OCI-LY7 (cell line): ENCODE results near the gene PDIA4. TPM values are rescaled to one million over a fixed set of nuclear protein-coding genes. Genes with fewer than 3 reads are reported as not detected.
A peak's percentile ranks its signal among the peaks of the same experiment; 100 is the strongest.

Source experiments
- Bru-seq: library from RNA; stranded (reverse); fragments of 400-500 nt; gene quantifications from one replicate; lab custom pipeline; 2021; lab: Mats Ljungman, UMichigan
- BruChase-seq, 2 experiments: library from RNA; stranded (reverse); fragments of 400-500 nt; gene quantifications; one replicate each; lab custom pipeline; 2021; lab: Mats Ljungman, UMichigan
- BruUV-seq: library from RNA; stranded (reverse); fragments of 400-500 nt; replicated peaks from 2 replicates; lab custom pipeline; 2021; lab: Mats Ljungman, UMichigan
- CTCF ChIA-PET: fragments of 300-600 bp; sonication (Branson Sonifier 250); formaldehyde crosslinking; loops from one replicate; lab custom pipeline; 2022; ENCODE audit warnings: antibody characterized with exemption; ENCODE audit not compliant: unreplicated experiment; lab: Charles Lee
- POLR2A ChIA-PET: fragments of 300-600 bp; sonication (Branson Sonifier 250); formaldehyde crosslinking; loops from one replicate; lab custom pipeline; 2022; ENCODE audit warnings: antibody characterized with exemption; lab: Charles Lee
- DNase-seq: peaks from one replicate; pipeline ENCODE4 v3.0.0-alpha.2; 2015; ENCODE audit warnings: low spot score
- H2AFZ ChIP-seq: fragments of 200-600 bp; sonication (generic), shearing (Covaris generic); 2 replicates; pipeline ENCODE4 v1.6.1; 2014; ENCODE audit warnings: mild to moderate bottlenecking, antibody characterized with exemption, low read length, moderate library complexity
- H3K27ac ChIP-seq: fragments of 200-600 bp; sonication (generic); 2 replicates; pipeline ENCODE4 v1.5.1; 2014; ENCODE audit warnings: mixed run types, low read depth, mild to moderate bottlenecking, moderate library complexity, low read length, inconsistent platforms; ENCODE audit not compliant: poor library complexity, severe bottlenecking
- H3K36me3 ChIP-seq: fragments of 200-600 bp; sonication (generic); 2 replicates; pipeline ENCODE4 v1.6.1; 2014; ENCODE audit warnings: mild to moderate bottlenecking, antibody characterized with exemption, low read length, moderate library complexity, mixed read lengths; ENCODE audit not compliant: insufficient read depth
- H3K4me1 ChIP-seq: fragments of 200-600 bp; sonication (generic); 2 replicates; pipeline ENCODE4 v1.5.1; 2014; ENCODE audit warnings: mild to moderate bottlenecking, low read length; ENCODE audit not compliant: insufficient read depth, poor library complexity, severe bottlenecking
- H3K4me2 ChIP-seq: fragments of 200-600 bp; sonication (generic); 2 replicates; pipeline ENCODE4 v1.6.1; 2014; ENCODE audit warnings: mild to moderate bottlenecking, low read length
- H3K4me3 ChIP-seq: fragments of 200-600 bp; sonication (generic); 2 replicates; pipeline ENCODE4 v1.5.1; 2014; ENCODE audit warnings: mild to moderate bottlenecking, low read depth, low read length; ENCODE audit not compliant: poor library complexity, severe bottlenecking
- H3K79me2 ChIP-seq: fragments of 200-600 bp; sonication (generic); 2 replicates; pipeline ENCODE4 v1.6.1; 2016; ENCODE audit warnings: low read depth, mild to moderate bottlenecking, low read length, moderate library complexity, mixed read lengths; ENCODE audit not compliant: insufficient read depth
- H3K9me2 ChIP-seq: fragments of 200-600 bp; sonication (generic); 2 replicates; pipeline ENCODE4 v1.6.1; 2016; ENCODE audit warnings: mild to moderate bottlenecking, low read length, mixed read lengths; ENCODE audit not compliant: insufficient read depth
- H3K9me3 ChIP-seq: fragments of 200-600 bp; sonication (generic); 2 replicates; pipeline ENCODE4 v1.6.1; 2014; ENCODE audit warnings: mild to moderate bottlenecking, mixed run types, low read length, mixed read lengths
- H4K20me1 ChIP-seq: fragments of 200-600 bp; sonication (generic); 2 replicates; pipeline ENCODE4 v1.6.1; 2014; ENCODE audit warnings: mild to moderate bottlenecking, antibody characterized with exemption, low read length, moderate library complexity, mixed read lengths; ENCODE audit not compliant: insufficient read depth
- CTCF ChIP-seq: fragments of 200-600 bp; sonication (generic); conservative IDR thresholded peaks from 2 replicates; pipeline ENCODE4 v1.5.1; 2014; ENCODE audit warnings: mild to moderate bottlenecking, antibody characterized with exemption, low read length, moderate library complexity, mixed read lengths
- EZH2phosphoT487 ChIP-seq: fragments of 200-600 bp; sonication (generic); IDR thresholded peaks from 2 replicates; pipeline ENCODE4 v1.6.1; 2018; ENCODE audit warnings: low read depth, borderline replicate concordance, mild to moderate bottlenecking, mixed run types, antibody characterized with exemption, low read length, moderate library complexity, mixed read lengths
- intact Hi-C: fragments of 100-400 bp; cut with micrococcal nuclease; formaldehyde crosslinking; loops from one replicate; pipeline ENCODE4 v1.10.0; 2022; ENCODE audit not compliant: unreplicated experiment
- long read RNA-seq: library from polyadenylated mRNA; stranded (forward); transcript quantifications from one replicate; pipeline ENCODE4 v2.0.0, GENCODE V29; 2022
- total RNA-seq, 2 experiments: library from RNA; depleted of rRNA in 1 of 2; stranded (reverse); fragments of >200 nt in 1 of 2; shearing (Covaris generic) in 1 of 2; gene quantifications; 2 replicates each; pipeline ENCODE4 v1.2.3, GENCODE V29; 2014 to 2022

The PDIA4 gene
- total RNA-seq (2014; rRNA removed; shearing (Covaris generic)): 130 TPM in 2 replicates
- 120 and 141 TPM in 2 replicates for total RNA-seq (2022)
- percentile 81 among the genes with signal in this experiment for Bru-seq, nascent RNA
- percentile 93 among the genes with signal in this experiment for BruChase-seq, experiment 1, labeled RNA remaining after a 6-hour chase
- BruChase-seq, experiment 2, labeled RNA remaining after a 2-hour chase: percentile 89 among the genes with signal in this experiment
- long read RNA-seq, transcript PDIA4-203 (3 exons, 632 nt): minor isoform, 8 of 591 reads
- long read RNA-seq, transcript PDIA4-201 (10 exons, 2,903 nt): major isoform, 481 of 591 reads
- long read RNA-seq, partial matches to known transcripts: 36 of 591 reads
- long read RNA-seq, other reads (novel, unspliced or antisense): 66 of 591 reads

GRCh38 chr7:149028346-149029109, at the start of gene PDIA4:
Gene PDIA4 (minus strand): TSS chr7:149028505. CDS start chr7:149028408, 97 bp downstream.
- peak within 1 kb of the TSS; percentile 94 for H3K4me2 ChIP-seq
- peak within 1 kb of the TSS; percentile 96 for H3K4me3 ChIP-seq
- H4K20me1 ChIP-seq: peaks cover 7% of the 10 kb centered on the region
- peak; percentile 98 for DNase-seq
- no TSS peak for BruUV-seq
- H3K27ac ChIP-seq: peak within 1 kb of the TSS; percentile 84
- H3K79me2 ChIP-seq: peaks cover 45% of the 10 kb centered on the region
- H2AFZ ChIP-seq: peak within 1 kb of the TSS; percentile 78
- H3K4me1 ChIP-seq: peaks cover 31% of the 10 kb centered on the region
- H3K36me3 ChIP-seq: peaks cover 16% of the 10 kb centered on the region
- ChIA-PET CTCF (interaction anchor here (1.8 kb wide), 1 partner anchor 37 kb away, joined by 10 read pairs; no protein-coding TSS in a partner anchor), POLR2A (interaction anchor here (0.6 to 2.0 kb wide), 5 partner anchors 13 to 1829 kb away, joined by 3 to 6 read pairs (median 3); no protein-coding TSS in a partner anchor)
- H3K9me3 ChIP-seq: no peaks in the 10 kb centered on the region
- TF ChIP-seq CTCF: no peak
- TF ChIP-seq EZH2phosphoT487: no peak
- intact Hi-C loops: loop anchor here (1.0 to 5.0 kb wide), 7 partner anchors 37 to 234 kb away; partner anchors contain the start of genes EZH2, ZNF398, ZNF425 and ZNF783
- no peaks in the 10 kb centered on the region for H3K9me2 ChIP-seq

GRCh38 chr7:149077594-149077993, 49.3 kb upstream of the PDIA4 start:
- TF ChIP-seq EZH2phosphoT487: no peak
- no peak for TF ChIP-seq CTCF
- BruUV-seq: no TSS peak

More at GRCh38 chr7:149077594-149077993, 49.3 kb upstream of the PDIA4 start:
- H4K20me1 ChIP-seq: no peaks in the 10 kb centered on the region
- no peaks in the 10 kb centered on the region for H3K9me3 ChIP-seq
- no peaks in the 10 kb centered on the region for H3K79me2 ChIP-seq
- no peak overlapping the region for H3K4me3 ChIP-seq
- no peak overlapping the region for H2AFZ ChIP-seq
- ChIA-PET CTCF (no interaction called here), POLR2A (no interaction called here)
- no peaks in the 10 kb centered on the region for H3K9me2 ChIP-seq
- H3K27ac ChIP-seq: no peak overlapping the region
- no peaks in the 10 kb centered on the region for H3K4me1 ChIP-seq
- no peak overlapping the region for H3K4me2 ChIP-seq
- peaks cover 20% of the 10 kb centered on the region; the same call in 1 of the 2 replicates for H3K36me3 ChIP-seq
- intact Hi-C loops: no loop called here
- DNase-seq: no peak
